MM.1S (cell line): ENCODE measurements around the gene BAG3.

Experiments used
- CTCF ChIP-seq: fragments of 300-600 bp; sonication (generic); IDR thresholded peaks from 2 replicates; pipeline ENCODE4 v1.5.1; 2016; ENCODE audit warnings: antibody characterized with exemption, low read length, mixed read lengths
- EZH2 ChIP-seq: fragments of 300-600 bp; sonication (generic); optimal IDR thresholded peaks from 2 replicates; pipeline ENCODE3; 2017; ENCODE audit warnings: low read depth, mild to moderate bottlenecking, antibody characterized with exemption, low read length, mixed read lengths
- EZH2phosphoT487 ChIP-seq: fragments of 300-600 bp; sonication (generic); IDR thresholded peaks from 2 replicates; pipeline ENCODE4 v1.6.1; 2018; ENCODE audit warnings: antibody characterized with exemption, low read length

DNA sequence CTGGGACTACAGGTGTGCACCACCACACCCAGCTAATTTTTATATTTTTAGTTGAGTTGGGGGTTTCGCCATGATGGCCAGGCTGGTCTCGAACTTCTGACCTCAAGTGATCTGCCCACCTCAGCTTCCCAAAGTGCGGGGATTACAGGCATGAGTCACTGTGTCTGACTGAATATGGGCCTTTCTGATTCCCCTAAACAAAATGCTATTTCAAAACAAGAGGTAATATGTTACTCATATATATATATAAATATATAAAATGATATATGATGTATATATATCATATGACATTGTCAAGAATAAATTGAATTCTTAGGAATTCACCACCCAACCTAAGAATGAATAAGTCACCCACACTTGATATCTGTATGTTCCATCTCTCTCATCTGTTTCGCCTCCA lies 41.7 kb upstream of the BAG3 start:
- TF ChIP-seq CTCF (no peak), EZH2phosphoT487 (no peak), EZH2 (no peak)
